ENCODE measurements around the gene SYNE2.
"Not testable (repeated sequence)": the region's sequence is repeated elsewhere in the genome, so short reads cannot be mapped to it uniquely, and the experiment has no call there.

Gene SYNE2, protein sequence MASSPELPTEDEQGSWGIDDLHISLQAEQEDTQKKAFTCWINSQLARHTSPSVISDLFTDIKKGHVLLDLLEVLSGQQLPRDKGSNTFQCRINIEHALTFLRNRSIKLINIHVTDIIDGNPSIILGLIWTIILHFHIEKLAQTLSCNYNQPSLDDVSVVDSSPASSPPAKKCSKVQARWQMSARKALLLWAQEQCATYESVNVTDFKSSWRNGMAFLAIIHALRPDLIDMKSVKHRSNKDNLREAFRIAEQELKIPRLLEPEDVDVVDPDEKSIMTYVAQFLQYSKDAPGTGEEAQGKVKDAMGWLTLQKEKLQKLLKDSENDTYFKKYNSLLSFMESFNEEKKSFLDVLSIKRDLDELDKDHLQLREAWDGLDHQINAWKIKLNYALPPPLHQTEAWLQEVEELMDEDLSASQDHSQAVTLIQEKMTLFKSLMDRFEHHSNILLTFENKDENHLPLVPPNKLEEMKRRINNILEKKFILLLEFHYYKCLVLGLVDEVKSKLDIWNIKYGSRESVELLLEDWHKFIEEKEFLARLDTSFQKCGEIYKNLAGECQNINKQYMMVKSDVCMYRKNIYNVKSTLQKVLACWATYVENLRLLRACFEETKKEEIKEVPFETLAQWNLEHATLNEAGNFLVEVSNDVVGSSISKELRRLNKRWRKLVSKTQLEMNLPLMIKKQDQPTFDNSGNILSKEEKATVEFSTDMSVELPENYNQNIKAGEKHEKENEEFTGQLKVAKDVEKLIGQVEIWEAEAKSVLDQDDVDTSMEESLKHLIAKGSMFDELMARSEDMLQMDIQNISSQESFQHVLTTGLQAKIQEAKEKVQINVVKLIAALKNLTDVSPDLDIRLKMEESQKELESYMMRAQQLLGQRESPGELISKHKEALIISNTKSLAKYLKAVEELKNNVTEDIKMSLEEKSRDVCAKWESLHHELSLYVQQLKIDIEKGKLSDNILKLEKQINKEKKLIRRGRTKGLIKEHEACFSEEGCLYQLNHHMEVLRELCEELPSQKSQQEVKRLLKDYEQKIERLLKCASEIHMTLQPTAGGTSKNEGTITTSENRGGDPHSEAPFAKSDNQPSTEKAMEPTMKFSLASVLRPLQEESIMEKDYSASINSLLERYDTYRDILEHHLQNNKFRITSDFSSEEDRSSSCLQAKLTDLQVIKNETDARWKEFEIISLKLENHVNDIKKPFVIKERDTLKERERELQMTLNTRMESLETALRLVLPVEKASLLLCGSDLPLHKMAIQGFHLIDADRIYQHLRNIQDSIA (N-terminal part only)

DNA sequence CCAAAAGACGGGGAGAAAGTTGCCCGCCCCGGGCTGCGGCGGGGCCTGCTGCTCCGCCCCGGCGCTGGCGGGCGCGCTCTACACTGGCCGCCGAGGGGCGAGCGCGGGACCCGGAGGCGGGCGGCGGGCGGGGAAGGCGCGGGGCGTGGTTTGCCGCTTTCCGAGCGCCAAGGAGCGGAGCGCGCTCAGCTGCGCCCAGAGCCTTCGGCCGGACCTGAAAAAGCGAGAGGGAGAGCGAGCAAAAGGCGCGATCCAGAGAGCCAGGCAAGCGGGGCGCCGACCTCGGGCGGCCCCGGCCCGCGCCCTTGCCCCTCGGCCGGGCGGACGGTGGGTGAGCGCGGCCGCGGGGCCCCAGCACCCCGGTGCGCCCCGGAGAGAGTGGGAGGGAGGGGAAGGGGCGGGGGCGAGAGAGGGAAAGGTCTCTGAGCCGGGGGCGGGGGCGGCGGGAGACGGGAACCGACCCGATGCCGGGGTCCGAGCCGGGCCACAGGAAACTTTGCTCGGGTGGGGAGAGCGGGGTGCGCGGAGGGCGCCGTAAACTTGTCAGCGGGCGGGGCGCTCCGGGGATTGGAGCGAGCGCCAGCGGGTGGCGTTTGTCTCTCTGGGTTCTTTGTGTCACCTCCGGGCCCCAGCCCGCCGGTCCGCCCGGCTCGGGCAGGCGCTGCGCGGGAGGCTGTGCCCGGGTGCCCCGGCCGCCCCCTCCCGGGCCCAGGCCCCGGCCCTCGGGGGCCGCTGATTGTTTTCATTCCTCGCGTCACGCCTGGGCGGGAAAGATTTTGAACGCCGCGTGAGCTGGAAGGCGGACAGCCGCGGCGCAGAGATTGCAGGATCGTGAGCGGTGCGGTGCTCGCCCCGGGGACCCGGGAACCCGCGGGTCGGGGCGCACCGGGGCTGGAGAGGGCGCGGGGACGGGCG lies at the start of gene SYNE2:
Gene SYNE2, plus strand, starts transcription at position 188 of the 915 bp plus-strand sequence. CDS start 56,145 bp downstream, outside the sequence.
- peak within 1 kb of the TSS; percentile 17 to 40 for H3K4me3 ChIP-seq (ENCODE audit: low read depth in 1 of 2, low read length in 1 of 2)
- H3K27ac ChIP-seq: no peak within 1 kb of the TSS
- peaks cover 8% of the 10 kb centered on the region for H3K36me3 ChIP-seq
- peaks cover 92% of the 10 kb centered on the region for H3K27me3 ChIP-seq
- peaks cover 5 to 17% of the 10 kb centered on the region in 2 experiments for H3K4me1 ChIP-seq (ENCODE audit: control insufficient read depth in 1 of 2, insufficient read depth in 1 of 2, low read depth in 1 of 2, low read length in 1 of 2)
- no peaks in the 10 kb centered on the region for H3K9me3 ChIP-seq
- TF ChIP-seq, protein P1, sequence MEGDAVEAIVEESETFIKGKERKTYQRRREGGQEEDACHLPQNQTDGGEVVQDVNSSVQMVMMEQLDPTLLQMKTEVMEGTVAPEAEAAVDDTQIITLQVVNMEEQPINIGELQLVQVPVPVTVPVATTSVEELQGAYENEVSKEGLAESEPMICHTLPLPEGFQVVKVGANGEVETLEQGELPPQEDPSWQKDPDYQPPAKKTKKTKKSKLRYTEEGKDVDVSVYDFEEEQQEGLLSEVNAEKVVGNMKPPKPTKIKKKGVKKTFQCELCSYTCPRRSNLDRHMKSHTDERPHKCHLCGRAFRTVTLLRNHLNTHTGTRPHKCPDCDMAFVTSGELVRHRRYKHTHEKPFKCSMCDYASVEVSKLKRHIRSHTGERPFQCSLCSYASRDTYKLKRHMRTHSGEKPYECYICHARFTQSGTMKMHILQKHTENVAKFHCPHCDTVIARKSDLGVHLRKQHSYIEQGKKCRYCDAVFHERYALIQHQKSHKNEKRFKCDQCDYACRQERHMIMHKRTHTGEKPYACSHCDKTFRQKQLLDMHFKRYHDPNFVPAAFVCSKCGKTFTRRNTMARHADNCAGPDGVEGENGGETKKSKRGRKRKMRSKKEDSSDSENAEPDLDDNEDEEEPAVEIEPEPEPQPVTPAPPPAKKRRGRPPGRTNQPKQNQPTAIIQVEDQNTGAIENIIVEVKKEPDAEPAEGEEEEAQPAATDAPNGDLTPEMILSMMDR (IDR thresholded peaks at IDR 0.05): no peak

DNA sequence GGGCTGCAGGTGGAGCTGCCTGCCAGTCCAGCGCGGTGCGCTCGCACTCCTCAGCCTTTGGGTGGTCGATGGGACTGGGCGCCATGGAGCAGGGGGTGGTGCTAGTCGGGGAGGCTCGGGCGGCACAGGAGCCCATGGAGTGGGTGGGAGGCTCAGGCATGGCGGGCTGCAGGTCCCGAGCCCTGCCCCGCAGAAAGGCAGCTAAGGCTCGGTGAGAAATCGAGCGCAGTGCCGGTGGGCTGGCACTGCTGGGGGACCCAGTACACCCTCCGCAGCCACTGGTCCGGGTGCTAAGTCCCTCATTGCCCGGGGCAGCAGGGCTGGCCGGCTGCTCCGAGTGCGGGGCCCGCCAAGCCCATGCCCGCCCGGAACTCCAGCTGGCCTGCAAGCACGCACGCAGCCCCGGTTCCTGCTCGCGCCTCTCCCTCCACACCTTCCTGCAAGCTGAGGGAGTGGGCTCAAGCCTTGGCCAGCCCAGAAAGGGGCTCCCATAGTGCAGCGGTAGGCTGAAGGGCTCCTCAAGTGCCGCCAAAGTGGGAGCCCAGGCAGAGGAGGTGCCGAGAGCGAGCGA lies 49.5 kb upstream of the SYNE2 start:
- peaks cover 15% of the 10 kb centered on the region for H3K36me3 ChIP-seq
- H3K27ac ChIP-seq; H3K4me3 ChIP-seq (ENCODE audit: low read depth in 1 of 2, low read length in 1 of 2); H3K9me3 ChIP-seq; H3K27me3 ChIP-seq; H3K4me1 ChIP-seq (ENCODE audit: control insufficient read depth in 1 of 2, insufficient read depth in 1 of 2, low read depth in 1 of 2, low read length in 1 of 2): not testable (repeated sequence)

DNA sequence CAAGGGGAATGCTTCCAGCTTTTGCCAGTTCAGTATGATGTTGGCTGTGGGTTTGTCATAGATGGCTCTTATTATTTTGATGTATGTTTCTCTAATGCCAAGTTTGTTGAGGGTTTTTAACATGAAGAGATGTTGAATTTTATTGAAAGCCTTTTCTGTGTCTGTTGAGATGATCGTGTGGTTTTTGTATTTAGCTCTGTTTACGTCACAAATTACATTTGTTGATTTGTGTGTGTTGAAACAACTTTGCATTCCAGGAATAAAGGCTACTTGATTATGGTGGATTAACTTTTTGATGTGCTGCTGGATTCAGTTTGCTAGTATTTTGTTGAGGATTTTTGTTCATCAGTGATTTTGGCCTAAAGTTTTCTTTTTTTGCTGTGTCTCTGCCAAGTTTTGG lies 46.7 kb upstream of the SYNE2 start:
- not testable (repeated sequence) for H3K27ac ChIP-seq; H3K9me3 ChIP-seq; H3K4me3 ChIP-seq (ENCODE audit: low read depth in 1 of 2, low read length in 1 of 2); H3K4me1 ChIP-seq (ENCODE audit: control insufficient read depth in 1 of 2, insufficient read depth in 1 of 2, low read depth in 1 of 2, low read length in 1 of 2); H3K27me3 ChIP-seq; H3K36me3 ChIP-seq

DNA sequence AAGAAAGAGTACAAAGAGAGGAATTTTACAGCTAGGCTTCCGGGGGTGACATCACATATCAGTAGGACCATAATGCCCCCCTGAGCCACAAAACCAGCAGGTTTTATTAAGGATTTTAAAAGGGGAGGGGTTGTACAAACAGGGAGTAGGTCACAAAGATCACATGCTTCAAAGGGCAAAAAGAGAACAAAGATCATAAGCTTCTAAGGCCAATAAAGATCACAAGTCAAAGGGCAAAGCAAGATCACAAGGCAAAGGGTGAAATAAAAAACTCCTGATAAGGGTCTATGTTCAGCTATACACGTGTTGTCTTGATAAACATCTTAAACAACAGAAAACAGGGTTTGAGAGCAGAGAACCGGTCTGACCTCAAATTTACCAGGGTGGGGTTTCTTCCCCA lies 41.1 kb upstream of the SYNE2 start:
- not testable (repeated sequence) for H3K9me3 ChIP-seq; H3K4me3 ChIP-seq (ENCODE audit: low read depth in 1 of 2, low read length in 1 of 2); H3K27ac ChIP-seq; H3K27me3 ChIP-seq; H3K4me1 ChIP-seq (ENCODE audit: control insufficient read depth in 1 of 2, insufficient read depth in 1 of 2, low read depth in 1 of 2, low read length in 1 of 2); H3K36me3 ChIP-seq

DNA sequence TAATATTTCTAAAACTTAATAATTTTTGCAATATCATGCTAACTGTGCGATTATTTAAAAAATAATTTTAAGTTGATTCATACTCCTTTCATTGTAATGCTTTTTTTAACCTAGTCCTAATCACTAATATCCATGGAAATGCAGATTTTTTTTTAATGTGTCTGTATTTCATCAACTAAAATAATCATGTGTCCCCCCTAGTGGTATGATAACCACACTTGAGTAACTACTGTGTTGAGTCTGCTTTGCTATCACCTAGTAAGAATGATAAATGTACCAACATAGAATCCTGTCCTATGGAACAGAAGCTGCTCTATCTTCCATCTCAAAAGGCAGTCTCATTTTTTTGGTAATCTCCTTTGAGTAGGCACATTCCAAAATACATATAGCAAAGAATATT lies 19.1 kb upstream of the SYNE2 start:
- Histone ChIP-seq H3K4me3 (ENCODE audit: low read depth in 1 of 2, low read length in 1 of 2) (no peak overlapping the region), H3K9me3 (no peaks in the 10 kb centered on the region), H3K4me1 (ENCODE audit: control insufficient read depth in 1 of 2, insufficient read depth in 1 of 2, low read depth in 1 of 2, low read length in 1 of 2) (no peaks in the 10 kb centered on the region), H3K27ac (no peak overlapping the region), H3K27me3 (no peaks in the 10 kb centered on the region), H3K36me3 (peaks cover 8% of the 10 kb centered on the region)
- TF ChIP-seq, protein P1 (IDR thresholded peaks at IDR 0.05): no peak

DNA sequence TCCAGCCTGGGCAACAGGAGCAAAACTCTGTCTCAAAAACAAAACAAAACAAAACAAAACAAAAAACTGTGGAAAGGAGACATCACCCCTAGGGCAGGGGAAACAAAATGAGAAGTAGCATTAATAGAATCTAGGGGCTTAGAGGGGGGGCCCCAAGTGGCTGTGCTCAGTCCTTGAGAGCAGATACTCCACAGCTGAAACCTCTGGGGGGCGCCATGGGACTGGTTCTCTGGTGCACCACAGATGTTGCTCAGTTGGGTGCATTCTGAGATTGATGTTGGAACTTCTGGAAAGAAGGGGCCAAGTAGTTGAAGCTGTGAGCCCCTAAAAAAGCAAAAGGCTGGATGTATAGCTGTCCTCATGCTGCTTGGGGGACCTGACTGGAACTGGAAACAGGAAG lies 11.8 kb upstream of the SYNE2 start:
- TF ChIP-seq, protein P1 (IDR thresholded peaks at IDR 0.05): no peak
- H3K4me1 ChIP-seq (ENCODE audit: control insufficient read depth in 1 of 2, insufficient read depth in 1 of 2, low read depth in 1 of 2, low read length in 1 of 2): no peaks in the 10 kb centered on the region
- no peaks in the 10 kb centered on the region for H3K9me3 ChIP-seq
- H3K4me3 ChIP-seq (ENCODE audit: low read depth in 1 of 2, low read length in 1 of 2): no peak overlapping the region
- H3K27ac ChIP-seq: no peak overlapping the region
- no peaks in the 10 kb centered on the region for H3K27me3 ChIP-seq
- peaks cover 18% of the 10 kb centered on the region for H3K36me3 ChIP-seq
